Measurements from ENCODE around the gene MVD.

MVD gene

DNA sequence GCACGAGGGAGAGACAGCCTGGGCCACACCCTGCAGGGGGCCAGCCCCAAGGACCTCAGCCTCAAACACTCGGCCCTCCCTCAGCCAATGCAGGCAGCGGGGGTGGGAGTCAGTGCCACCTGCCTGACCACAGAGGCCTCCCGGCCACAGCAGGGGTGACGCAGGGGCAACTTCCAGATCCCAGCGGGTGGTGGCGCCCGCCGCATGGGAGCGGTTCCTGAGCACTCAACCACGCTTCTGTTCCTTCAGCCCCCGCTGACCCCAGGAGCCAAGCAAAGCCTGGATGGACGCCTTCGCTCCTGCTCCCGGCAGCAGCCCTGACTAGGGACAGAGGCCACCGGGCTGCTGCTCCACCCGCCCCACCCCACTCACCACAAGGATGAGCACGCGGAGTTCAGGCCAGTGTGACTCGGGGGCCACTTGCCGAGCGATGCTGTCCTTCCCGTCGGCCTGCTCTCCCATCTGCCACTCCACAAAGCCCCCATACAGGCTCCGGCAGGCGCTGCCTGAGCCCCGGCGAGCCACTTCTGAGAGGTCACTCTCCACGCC, 7.1 kb downstream of the MVD start:
- DNase-seq (ENCODE audit: low read depth): no peak

DNA sequence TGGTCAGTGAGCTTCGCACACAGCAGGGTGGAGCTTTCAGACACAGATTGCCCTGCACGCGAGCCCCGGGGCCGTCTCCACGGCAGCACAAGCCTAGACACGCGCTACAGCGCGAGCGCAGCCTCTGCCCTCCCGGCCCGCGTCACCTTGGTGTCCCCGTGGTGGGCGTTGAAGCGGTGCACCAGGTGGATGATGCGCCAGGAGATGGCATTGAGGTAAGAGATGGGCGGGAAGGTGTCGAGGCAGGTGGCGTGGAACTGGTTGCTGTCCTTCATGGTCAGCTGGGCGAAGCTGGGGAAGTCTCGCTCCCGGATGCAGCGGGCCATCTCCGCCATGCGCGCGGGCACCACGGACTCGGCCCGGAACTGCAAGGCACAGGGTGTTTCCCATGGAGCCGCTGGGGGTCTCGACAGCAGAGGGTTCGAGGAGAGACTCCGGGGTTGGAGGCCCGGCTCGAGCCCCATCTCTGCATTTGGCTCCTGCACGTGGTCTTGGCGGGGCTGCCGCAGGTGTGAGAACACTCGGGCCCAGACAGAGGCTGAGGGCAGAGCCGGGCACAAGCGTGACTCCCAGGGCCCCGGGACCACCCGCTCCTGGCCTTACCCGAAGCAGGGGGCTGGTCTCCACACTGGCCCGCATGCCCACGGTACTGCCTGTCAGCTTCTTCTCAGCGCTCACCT, 7.7 kb downstream of the MVD start:
- DNase-seq (ENCODE audit: low read depth): no peak

DNA sequence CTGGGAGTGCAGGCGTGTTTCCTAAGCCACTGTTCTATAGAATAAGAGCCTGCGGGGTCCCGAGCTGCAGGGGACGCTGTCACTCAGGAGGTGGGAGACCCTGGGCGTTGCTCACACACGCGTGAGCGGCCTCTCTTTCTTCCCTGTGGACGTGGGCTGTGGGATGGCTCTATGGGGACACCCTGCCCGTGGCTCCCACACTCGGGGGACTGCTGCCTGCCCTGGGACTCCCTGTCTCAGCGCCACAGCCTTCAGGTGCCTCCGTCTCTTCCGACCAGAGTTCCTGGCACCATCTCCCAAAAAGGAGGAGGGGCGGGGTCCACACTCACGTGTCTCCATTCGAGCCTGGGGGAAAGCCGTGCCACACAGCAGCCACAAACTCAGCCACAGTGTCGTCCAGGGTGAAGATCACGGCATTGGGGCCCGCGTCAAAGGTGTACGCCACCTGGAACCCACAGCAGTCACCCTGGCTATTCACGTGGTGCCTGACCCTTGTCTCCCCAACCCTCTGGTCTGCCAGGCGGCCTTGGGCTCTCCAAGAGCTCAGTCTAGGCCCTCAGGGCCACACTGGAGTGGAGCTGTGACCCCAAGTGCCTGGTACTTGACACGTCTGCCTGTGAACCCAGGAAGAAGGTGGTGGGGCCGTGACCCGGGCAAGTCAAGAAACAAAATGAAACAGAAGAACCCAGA, 8.4 kb downstream of the MVD start:
- DNase-seq (ENCODE audit: low read depth): no peak

DNA sequence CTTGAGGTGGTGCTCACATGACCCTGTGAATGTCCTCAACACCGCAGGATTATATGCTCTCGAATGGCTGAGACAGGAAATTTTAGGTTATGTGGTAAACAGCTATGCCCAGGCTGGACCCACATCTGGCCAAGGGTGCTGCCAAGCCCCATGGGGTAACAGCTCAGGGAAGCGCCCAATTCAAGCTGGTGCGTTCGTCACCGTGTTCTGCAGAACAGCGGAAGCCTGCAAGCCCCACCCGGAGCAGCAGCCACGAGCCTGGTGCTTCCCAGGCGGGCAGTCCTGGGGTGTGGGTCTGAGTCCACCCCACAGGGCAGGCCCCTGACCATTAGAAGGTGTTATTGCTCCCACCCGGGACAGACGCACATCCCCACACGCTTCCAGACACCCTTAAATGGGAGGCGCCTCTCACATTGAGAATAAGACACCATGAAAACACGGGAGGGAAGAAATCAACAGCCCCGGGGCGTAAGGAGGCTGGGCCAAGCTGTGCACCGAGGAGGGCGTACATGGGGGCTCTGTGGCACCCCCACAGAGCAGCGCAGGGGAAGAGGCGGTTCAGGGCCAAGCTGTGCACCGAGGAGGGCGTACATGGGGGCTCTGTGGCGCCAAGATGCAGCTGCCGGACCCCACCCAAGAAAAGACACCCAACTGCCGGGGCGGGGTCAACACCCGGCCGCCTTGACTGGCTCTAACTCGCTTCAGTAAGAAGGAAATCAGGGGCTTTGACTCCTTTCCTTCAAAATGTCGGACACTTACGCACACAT, 9.1 kb downstream of the MVD start:
- peak; percentile 43 for DNase-seq (ENCODE audit: low read depth)

DNA sequence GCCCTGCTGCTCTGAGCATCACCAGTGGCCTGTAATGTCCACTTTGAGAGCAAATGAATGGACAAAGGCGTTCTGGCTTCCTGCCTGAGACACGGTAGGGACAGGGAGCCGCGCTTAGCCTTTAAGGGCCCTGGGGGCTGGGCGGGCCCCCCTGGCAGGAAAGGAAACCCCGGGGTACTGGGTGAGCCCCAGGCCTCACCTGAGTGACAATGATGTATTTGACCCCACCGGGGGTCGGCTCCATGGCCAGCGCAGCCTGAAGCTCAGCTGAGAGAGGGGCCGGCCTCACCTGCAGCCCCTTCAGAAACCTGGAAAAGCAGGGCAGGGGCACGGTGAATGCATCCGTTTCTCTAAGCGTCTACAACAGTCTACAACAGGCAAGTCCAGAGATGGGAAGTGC, 9.8 kb downstream of the MVD start:
- no peak for DNase-seq (ENCODE audit: low read depth)

DNA sequence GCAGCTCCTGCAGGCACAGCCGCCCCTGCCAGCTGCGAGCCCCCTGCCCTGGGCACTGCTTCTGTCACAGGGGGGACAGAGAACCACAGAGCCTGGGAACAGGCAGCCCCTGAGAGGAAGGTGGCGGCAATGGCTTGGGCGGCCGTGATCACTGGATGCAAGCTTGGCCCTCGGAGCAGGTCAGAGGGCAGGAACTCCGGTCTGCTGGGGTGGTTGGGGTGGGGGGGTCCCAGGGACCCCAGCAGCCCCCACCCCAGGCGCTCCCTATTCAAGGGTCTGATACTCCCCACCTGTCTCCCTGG, 10.2 kb downstream of the MVD start:
- no peak for DNase-seq (ENCODE audit: low read depth)

DNA sequence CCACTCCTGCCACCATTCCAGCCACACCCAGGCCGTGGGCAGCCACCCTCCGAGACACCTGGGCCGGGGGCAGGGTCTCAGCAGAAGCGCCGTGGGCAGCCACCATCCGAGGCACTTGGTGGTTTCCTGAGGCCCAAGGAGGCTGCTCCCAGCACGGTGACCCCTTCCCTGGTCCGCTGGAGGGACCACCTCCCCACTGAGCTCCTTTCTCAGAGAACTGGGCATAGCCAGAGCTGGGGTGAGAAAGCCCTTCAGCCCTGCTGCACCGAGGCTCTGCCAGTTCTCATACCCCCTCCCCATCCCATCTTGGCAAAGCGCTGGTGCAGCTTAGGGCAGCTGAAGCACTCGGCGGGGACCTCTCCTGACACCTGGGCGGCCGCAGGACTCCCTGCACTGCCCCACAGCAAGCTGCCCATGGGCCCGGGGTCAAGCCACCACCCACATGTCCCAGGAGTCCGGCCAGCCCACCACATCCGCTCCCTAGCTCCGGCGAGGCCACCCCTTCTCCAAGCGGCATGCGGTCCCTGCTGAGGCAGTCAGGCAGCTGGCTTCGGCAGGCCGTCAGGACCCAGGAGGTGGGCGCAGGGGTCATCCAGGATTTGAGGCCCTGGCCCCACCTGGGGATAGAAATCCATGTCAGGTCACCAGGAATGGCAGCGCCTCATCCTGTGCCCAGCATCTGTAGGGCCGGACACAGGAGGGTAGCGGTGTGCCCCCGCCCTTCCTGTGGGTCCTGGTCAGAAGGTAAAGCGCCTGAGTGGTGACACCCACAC, 10.7 kb downstream of the MVD start:
- no peak for DNase-seq (ENCODE audit: low read depth)

DNA sequence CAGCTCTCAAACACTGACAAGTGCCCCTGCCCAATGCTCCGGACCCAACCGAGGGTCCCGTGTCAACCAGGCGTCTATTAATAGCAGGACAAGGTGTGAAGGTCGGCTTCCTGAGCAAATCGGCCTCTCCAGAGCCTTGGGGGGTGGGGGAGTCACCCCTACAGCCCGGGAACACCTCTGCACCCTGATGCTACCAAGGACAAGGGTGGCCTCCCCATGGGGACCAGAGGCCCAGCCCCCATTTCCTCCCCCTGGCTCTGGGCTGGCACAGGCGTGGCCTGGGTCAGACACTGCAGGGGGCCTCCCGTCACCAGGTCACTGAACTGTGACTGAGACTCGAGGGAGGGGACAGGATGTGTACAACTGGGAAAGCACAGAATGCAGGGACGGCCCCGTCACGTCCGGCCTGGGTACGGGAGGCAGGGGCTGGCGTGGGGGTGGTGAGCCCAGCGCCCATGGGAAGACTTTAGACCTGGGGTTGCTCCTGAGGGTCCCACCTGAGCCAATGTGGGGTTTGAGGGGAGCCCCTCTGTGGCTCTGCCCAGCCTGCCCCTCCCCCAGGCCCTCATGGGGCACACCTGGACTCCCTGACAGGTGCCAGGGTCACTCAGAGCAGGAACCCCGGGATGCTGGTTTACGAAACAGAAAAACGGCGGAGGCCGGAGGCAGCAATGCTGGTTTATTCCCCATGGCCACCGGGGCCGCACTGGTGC, 11.5 kb downstream of the MVD start:
- DNase-seq (ENCODE audit: low read depth): peak; percentile 66

DNA sequence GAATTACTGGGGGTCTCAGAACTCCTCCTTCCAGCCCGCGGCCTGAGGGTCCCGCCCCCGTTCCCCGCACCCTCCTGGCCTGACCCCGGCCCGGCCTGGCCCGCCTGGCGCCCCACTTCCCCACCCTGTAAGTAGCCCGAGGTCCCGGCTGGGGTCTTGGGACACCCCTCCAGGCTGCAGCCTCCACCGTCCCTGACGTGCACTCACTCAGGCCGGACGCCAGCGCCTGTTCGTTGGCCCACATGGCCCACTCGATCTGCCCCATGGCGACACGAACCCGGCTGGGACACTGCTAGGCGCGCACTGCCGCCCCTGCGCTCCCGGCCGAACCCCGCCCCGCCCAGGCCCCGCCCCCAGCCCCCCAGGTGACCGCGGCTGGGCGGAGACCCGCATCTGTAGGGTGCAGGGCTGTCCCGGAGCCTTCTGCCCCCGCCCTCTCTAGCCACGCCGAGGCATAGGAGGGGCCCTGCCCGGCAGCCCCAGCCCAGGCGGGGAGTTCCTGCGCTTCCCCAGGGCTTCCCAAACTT, 12.1 kb downstream of the MVD start, which contains the start of gene CYBA:
Gene CYBA (minus strand): TSS at position 305 of the 527 bp plus-strand sequence. CDS start 40 bp downstream, at position 265.
- peak; percentile 78 for DNase-seq (ENCODE audit: low read depth)

DNA sequence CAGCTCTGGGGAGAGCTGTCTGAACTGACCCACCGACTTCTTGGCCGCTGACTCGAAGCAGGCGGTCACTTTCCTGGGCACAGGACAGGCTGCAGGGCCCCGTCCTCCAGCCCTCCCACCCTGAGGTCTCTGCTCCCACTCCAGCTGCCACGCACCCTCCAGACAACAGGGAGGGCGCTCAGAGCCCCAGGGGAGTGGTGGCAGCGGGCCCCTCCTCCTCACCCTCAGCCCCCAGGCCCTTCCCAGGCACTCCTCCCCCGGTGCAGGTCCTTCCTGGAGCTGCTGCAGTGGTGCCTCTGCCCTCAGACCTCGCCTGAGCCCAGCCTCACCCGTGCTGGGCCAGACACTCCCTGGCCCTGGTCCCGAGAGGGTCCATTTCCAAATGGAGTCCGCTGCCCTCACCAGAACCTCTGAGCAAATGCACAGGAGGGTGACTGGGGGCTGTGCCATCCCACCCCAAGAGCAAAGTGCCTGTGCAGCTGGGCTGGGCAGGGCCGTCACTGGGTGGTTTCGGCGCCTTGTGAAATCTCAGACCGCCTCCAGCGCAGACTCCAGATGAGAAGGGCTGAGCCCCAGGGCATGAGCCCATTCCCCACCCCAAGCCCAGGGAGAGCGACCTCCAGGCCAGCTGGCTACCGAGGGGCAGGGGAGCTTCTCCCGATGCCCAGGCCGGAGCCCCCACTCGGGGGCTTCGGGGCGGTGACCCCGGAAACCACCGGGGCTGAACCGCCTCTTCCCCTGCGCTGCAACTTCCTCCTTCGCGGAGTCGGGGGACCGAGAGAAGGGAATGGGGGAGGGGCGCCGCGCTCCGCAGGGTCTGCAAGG, 12.8 kb downstream of the MVD start:
- peak; percentile 25 for DNase-seq (ENCODE audit: low read depth)

DNA sequence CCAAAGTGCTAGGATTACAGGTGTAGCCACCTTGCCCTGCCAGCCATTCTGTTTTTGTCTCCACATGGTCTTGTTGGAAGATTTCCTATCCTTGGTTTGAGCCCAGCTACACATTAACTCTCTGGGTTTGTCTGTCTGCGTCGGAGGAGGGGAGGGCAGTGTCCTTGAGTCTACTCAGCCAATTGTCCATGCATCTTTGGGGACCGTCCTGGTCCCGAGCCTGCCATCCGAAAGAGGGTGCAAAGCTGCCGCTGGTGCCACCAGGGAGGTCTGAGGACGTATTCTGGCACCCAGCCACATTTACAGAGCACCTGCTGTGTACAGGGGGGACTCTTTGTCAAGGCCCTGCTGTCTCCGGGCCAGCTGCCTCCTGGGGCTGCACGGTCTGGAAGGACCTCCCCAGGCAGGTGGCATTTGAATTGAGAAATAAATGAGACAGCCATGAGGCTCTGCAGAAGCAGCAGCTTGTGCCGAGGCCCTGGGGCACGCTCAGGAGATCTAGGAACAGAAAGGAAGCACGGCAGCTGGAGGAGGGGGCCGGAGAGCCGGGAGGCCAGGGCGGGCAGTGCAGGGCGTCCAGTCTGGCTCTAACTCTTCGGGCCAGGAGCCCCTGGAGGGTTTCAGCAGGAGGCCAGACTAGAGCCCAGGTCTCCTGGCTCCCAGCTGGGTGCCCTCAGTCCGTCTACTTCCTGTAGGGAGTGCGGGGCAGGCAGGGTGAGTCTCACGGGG, 13.5 kb downstream of the MVD start:
- DNase-seq (ENCODE audit: low read depth): no peak

DNA sequence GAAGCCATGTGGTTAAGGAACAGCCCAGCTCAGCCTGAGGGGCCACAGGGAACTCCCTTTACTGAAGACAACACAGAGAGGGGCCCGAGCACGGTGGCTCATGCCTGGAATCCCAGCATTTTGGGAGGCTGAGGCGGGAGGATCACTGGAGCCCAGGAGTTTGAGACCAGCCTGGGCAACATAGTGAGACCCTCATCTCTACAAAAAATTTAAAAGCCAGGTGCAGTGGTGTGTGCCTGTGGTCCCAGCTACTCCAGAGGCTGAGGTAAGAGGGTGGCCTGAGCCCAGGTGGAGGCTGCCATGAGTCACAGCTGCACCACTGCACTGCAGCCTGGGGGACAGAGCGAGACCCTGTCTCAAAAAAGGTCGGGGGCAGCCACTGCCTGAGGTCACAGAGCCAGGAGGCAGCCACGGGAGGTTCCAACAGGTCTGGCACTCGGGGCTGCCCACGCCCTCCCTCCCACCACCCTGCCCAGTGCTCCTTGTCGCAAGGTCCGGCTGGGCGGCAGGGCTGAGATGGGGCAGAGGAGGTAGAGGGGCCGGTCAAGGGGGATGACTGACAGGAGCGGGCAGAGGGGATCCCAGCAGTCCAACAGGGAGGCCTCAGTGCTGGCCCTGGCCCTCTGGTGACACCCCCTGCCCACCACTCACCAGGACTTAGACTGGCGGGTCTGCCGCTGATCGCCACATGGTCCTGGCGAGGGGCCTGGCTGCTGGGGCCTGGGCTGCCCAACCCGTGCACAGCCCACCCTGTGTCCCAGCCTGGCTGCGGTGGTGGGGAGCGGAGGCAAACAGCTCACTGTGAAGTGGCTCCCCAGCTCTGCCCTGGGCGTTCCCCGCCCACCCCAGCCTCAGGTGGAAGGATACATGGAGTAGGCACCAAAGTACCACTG, 15.5 kb downstream of the MVD start:
- no peak for DNase-seq (ENCODE audit: low read depth)

DNA sequence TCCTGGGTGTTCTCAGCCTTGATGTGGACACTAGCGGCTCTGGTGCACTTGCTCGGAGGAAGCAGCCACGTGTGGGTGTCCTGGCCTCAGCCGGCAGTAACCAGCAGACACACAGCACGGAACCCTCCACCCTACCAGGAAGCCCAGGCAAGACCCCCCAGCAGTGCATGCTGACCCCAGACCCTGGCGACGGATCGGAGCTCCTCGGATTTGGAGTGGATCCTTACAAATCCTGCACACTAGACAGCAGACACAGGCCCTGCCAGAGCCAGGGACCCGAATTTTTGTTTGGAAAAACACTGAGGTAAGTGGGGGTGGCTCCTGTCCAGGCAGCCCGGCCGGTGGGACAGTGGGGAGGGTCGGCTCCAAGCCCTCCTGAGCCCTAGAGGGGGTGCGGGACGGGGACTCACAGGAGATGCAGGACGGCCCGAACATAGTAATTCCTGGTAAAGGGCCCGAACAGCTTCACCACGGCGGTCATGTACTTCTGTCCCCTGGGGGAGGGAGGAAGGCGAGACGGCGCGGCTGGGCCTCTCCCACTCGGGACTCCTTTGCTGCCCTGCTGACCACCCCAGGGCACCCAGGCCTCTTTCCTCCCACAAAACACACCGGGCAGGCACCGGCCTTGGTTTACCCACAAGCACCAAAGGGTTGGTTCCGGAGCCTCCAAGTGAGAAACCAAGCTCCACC, 16.4 kb downstream of the MVD start:
- no peak for DNase-seq (ENCODE audit: low read depth)

DNA sequence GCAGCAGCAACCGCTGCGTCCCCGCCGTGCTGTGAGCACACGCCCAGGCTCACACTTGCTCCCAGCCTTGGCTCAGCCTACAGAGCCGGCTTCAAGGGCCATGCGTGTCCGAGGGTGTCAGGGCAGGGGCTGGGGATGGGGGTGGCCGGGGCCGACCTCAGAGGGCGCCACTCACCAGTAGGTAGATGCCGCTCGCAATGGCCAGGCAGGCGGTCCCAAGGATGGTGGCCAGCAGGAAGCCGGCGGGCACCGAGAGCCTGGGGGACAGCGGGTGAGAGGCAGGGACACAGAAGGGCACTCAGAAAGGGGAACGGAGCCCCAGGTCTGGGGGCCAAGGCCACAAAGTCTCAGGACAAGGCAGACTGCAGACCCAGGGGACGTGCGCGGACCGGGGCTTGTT, 16.9 kb downstream of the MVD start:
- DNase-seq (ENCODE audit: low read depth): no peak

DNA sequence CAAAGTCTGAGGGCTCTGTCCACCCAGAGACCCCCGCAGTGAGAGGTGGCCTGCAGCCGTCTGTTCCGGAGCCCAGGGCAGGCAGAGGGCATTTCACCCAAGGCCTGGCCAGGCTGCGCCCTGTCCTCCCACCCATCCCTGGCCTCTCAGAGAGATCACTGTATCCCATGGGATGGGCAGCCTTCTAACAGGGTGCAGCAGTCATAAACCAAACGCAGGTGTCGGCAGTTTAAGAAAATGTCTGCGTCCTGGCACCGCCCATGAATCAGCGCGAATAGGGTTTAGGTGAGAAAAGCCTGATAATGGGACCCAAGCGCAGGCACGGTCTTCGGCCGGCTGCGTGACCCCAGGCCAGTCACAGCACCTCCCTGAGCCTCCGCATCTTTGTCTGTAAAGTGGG, 17.4 kb downstream of the MVD start:
- no peak for DNase-seq (ENCODE audit: low read depth)

DNA sequence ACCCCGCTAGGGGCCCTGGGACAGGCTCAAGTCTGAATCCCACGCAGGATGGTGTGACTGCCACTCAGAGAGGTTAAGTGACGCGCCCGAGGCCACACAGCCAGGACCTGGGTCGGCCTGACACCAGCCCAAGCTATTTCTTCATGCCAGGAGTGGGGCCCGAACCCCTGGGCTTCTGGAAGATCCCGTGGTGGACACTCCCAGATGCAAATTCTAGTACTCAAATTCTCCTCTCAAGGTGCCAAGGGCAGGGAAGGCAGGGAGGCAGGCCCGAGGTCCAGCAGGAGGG, 19.3 kb downstream of the MVD start:
- DNase-seq (ENCODE audit: low read depth): no peak

DNA sequence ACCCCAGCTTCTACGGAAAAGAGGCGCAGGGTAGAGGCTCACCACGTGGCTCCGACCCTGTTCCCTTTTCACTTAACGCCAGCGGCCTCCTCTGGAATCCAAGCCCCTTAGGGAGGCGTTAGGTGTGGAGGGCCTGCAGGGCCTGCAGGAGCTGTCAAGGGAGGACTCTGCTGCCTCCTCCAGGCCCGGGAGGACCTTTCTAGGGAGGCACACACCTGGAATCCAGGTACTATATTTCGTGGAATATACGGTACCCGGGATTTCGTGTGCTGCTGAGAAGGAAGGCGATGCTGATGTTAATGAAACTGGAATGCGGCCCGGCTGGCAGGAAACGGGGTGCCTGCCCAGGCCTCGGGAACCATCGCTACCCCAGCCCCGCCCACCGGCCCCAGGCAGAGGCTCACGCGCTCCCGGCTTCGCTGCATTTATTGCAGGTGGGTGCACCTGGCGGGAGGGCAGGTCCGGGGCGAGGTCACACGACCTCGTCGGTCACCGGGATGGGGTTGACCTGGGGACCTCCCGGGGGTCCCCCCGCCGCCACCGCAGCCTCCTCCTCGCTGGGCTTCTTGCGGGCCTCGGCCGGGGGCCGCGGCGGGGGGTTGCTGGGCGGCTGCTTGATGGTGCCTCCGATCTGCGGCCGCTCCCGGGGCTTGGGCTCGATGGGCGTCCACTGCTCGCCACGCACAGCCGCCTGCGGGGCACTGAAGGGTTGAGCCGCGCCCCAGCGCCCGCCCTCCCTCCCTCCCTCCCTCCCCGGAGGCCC, 19.8 kb downstream of the MVD start:
- no peak for DNase-seq (ENCODE audit: low read depth)
